Measurements from ENCODE around the gene SIX6.
A peak's percentile ranks its signal among the peaks of the same experiment; 100 is the strongest.

The SIX6 gene

DNA sequence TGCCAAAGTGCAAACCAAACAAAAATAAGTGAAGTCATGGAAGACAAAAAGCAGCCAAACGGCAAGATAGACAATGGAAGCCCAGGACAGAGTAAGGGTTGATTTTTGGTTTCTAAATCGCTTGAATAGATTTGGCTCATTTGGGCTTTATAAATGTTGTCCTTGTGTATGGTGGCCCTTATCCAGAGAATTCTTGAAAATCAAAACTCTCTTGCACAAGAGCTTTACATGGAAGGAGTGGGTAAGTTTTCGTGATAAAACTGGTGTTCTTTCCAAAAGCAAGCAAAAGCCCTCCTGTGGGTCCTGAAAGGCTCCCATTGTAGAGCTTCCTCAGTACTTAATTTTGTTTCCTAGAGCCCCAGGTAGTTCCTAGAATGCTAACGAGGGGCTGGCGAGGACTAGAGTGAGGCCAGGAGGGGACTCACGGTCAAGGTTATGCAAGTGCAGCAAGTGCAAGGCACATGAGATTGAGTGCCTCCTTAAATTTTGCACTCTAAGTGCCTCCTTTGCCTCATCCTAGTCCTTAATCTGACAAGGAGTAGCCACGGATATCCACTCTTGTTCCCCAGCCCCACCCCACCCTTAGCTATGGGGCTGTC, 4.1 kb downstream of the SIX6 start:
- no peak for TF ChIP-seq CTCF (IDR thresholded peaks at IDR 0.05; ENCODE audit: low read depth, low read length, missing control alignments)
- DNase-seq (ENCODE audit: extremely low read depth, low read depth): no peak
- H3K4me3 ChIP-seq (replicated peaks; ENCODE audit: low read depth, low read length): no peak overlapping the region

DNA sequence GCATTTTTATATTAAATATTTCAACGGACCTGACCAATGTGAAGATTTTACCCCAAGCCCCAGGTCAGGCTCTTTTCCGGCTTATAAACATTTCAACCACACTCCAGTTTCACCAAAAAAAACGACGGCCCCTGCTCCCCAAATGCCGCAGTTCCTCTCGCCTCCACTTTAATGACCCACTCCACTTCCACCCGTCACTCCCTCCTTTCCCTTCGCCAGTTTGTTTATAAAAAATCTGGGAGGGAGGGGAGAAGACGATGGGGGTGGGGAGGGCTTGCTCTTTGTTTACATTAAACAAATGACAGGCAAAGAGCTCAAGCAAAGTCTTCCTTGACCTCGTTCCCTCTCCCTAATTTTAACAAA, 5.4 kb downstream of the SIX6 start:
- peak overlapping the region; percentile 25 for H3K4me3 ChIP-seq (replicated peaks; ENCODE audit: low read depth, low read length)
- DNase-seq (ENCODE audit: extremely low read depth, low read depth): no peak
- TF ChIP-seq CTCF (IDR thresholded peaks at IDR 0.05; ENCODE audit: low read depth, low read length, missing control alignments): no peak

- no peak for DNase-seq (ENCODE audit: extremely low read depth, low read depth)
- peak; percentile 26 for TF ChIP-seq CTCF (IDR thresholded peaks at IDR 0.05; ENCODE audit: low read depth, low read length, missing control alignments)
- H3K4me3 ChIP-seq (replicated peaks; ENCODE audit: low read depth, low read length): peak overlapping the region; percentile 25
Observed at GRCh38 chr14:60514741-60515491, 6.0 kb downstream of the SIX6 start.

GRCh38 chr14:60515511-60516289, 6.8 kb downstream of the SIX6 start:
- TF ChIP-seq CTCF (IDR thresholded peaks at IDR 0.05; ENCODE audit: low read depth, low read length, missing control alignments): no peak
- no peak overlapping the region for H3K4me3 ChIP-seq (replicated peaks; ENCODE audit: low read depth, low read length)
- DNase-seq (ENCODE audit: extremely low read depth, low read depth): no peak

DNA sequence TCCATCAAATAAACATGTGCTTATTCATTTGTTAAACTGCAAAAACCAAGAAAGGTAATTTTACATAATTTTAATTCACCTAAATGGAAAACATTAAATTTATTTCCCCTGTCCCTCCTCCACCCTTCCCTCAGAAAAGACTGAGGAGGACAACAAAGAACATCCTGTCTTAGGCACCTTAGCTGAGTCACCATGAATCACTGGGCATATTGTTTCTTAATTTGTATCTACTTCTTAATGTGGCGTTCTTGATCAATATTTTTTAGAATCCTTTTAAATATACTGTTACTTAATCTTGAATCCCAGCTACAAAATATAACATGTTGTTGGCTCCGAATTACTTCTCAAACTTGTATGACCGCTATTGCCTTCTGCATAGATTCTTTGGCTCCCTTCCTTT, 23.5 kb downstream of the SIX6 start:
- no peak for DNase-seq (ENCODE audit: extremely low read depth, low read depth)
- H3K4me3 ChIP-seq (replicated peaks; ENCODE audit: low read depth, low read length): no peak overlapping the region
- no peak for TF ChIP-seq CTCF (IDR thresholded peaks at IDR 0.05; ENCODE audit: low read depth, low read length, missing control alignments)

GRCh38 chr14:60537663-60538062, 28.7 kb downstream of the SIX6 start:
- DNase-seq (ENCODE audit: extremely low read depth, low read depth): no peak
- no peak for TF ChIP-seq CTCF (IDR thresholded peaks at IDR 0.05; ENCODE audit: low read depth, low read length, missing control alignments)

More at GRCh38 chr14:60537663-60538062, 28.7 kb downstream of the SIX6 start:
- H3K4me3 ChIP-seq (replicated peaks; ENCODE audit: low read depth, low read length): no peak overlapping the region

All from HFF-Myc (cell line).